IMR-90 (cell line): ENCODE results near the gene DTNA.
"Not testable (repeated sequence)": the region's sequence is repeated elsewhere in the genome, so short reads cannot be mapped to it uniquely, and the experiment has no call there.

ENCODE experiments used
- CEBPB ChIP-seq: IDR thresholded peaks from 2 replicates; pipeline ENCODE4 v1.6.1; 2012; ENCODE audit warnings: low read depth, low read length, improper control_type of control experiment
- CHD1 ChIP-seq: IDR thresholded peaks from 2 replicates; pipeline ENCODE4 v1.6.1; 2012; ENCODE audit warnings: low read depth, low read length, improper control_type of control experiment
- CTCF ChIP-seq: conservative IDR thresholded peaks from 2 replicates; pipeline ENCODE4 v1.5.1; 2012; ENCODE audit warnings: mild to moderate bottlenecking, low read depth, low read length, improper control_type of control experiment
- FOS ChIP-seq: fragments of 150-350 bp; IDR thresholded peaks from 2 replicates; pipeline ENCODE4 v1.6.1; 2016; ENCODE audit warnings: low read depth, low read length
- MAFK ChIP-seq: IDR thresholded peaks from 2 replicates; pipeline ENCODE4 v1.6.1; 2012; ENCODE audit warnings: low read depth, low read length, improper control_type of control experiment
- MXI1 ChIP-seq: IDR thresholded peaks from 2 replicates; pipeline ENCODE4 v1.6.1; 2012; ENCODE audit warnings: low read depth, mild to moderate bottlenecking, low read length, moderate library complexity, borderline replicate concordance
- POLR2A ChIP-seq: IDR thresholded peaks from 2 replicates; pipeline ENCODE4 v1.6.1; 2012; ENCODE audit warnings: mild to moderate bottlenecking, low read depth, low read length
- RAD21 ChIP-seq: IDR thresholded peaks from 2 replicates; pipeline ENCODE4 v1.6.1; 2012; ENCODE audit warnings: low read length, improper control_type of control experiment
- RCOR1 ChIP-seq: IDR thresholded peaks from 2 replicates; pipeline ENCODE4 v1.6.1; 2012; ENCODE audit warnings: mild to moderate bottlenecking, low read length, improper control_type of control experiment; ENCODE audit not compliant: insufficient replicate concordance
- RFX5 ChIP-seq: IDR thresholded peaks from 2 replicates; pipeline ENCODE4 v1.8.0; 2012; ENCODE audit warnings: low read depth, mild to moderate bottlenecking, low read length, moderate library complexity
- SMC3 ChIP-seq: fragments of 150-350 bp; IDR thresholded peaks from 2 replicates; pipeline ENCODE4 v1.6.1; 2016; ENCODE audit warnings: low read depth, mild to moderate bottlenecking, antibody characterized with exemption, low read length, moderate library complexity
- TF ChIP-seq, protein P1 (sequence below): fragments of 150-350 bp; IDR thresholded peaks from 2 replicates; pipeline ENCODE4 v1.6.1; 2017; ENCODE audit warnings: mild to moderate bottlenecking, antibody characterized with exemption, low read length, low read depth

GRCh38 chr18:34725737-34726136 is 15.6 kb downstream of the DTNA start:
- not testable (repeated sequence) for TF ChIP-seq CTCF, MXI1, FOS, RFX5, MAFK, POLR2A, SMC3, RCOR1, RAD21, CHD1, CEBPB
- TF ChIP-seq, protein P1, sequence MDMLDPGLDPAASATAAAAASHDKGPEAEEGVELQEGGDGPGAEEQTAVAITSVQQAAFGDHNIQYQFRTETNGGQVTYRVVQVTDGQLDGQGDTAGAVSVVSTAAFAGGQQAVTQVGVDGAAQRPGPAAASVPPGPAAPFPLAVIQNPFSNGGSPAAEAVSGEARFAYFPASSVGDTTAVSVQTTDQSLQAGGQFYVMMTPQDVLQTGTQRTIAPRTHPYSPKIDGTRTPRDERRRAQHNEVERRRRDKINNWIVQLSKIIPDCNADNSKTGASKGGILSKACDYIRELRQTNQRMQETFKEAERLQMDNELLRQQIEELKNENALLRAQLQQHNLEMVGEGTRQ, result not testable (repeated sequence)
